ENCODE data around the gene RGS18. TPM values are rescaled to one million over a fixed set of nuclear protein-coding genes. Genes with fewer than 3 reads are reported as not detected.
"Not testable (repeated sequence)": the region's sequence is repeated elsewhere in the genome, so short reads cannot be mapped to it uniquely, and the experiment has no call there.

The RGS18 gene
- total RNA-seq, 1 donor from 2014 or later = not detected

DNA sequence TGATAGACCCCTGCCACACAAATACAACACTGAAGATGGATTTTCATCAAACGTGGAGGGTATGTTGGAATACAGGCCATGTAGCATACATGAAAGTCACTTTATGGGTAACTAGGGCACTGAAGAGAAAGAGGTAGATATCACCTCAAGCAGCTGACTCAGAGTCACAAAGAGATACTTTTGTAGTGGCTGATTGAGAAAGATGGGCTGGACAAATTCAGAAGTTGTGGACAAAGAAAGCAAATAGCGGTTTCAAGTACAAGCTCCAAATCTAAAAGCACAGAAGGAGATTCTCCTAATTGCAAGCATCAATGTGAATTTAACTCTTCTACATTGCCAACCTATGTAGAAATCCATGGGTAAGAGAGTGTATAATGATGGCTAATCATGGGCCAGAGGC is 35.0 kb upstream of the RGS18 start:
- no peaks in the 10 kb centered on the region for H3K27me3 ChIP-seq (ENCODE audit: insufficient read depth, low read length)
- no peak for FAIRE-seq
- Mint-ChIP-seq H3K27ac (ENCODE audit: unreplicated experiment) (no peak overlapping the region), H3K4me3 (ENCODE audit: unreplicated experiment) (no peak overlapping the region), H3K9me3 (ENCODE audit: unreplicated experiment) (no peaks in the 10 kb centered on the region), H3K36me3 (ENCODE audit: low read depth, unreplicated experiment) (no peaks in the 10 kb centered on the region), H3K4me1 (ENCODE audit: low read depth, unreplicated experiment) (peaks cover 7% of the 10 kb centered on the region), H3K27me3 (ENCODE audit: low read depth, unreplicated experiment) (no peaks in the 10 kb centered on the region)
- TF ChIP-seq, protein P1, sequence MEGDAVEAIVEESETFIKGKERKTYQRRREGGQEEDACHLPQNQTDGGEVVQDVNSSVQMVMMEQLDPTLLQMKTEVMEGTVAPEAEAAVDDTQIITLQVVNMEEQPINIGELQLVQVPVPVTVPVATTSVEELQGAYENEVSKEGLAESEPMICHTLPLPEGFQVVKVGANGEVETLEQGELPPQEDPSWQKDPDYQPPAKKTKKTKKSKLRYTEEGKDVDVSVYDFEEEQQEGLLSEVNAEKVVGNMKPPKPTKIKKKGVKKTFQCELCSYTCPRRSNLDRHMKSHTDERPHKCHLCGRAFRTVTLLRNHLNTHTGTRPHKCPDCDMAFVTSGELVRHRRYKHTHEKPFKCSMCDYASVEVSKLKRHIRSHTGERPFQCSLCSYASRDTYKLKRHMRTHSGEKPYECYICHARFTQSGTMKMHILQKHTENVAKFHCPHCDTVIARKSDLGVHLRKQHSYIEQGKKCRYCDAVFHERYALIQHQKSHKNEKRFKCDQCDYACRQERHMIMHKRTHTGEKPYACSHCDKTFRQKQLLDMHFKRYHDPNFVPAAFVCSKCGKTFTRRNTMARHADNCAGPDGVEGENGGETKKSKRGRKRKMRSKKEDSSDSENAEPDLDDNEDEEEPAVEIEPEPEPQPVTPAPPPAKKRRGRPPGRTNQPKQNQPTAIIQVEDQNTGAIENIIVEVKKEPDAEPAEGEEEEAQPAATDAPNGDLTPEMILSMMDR (IDR thresholded peaks at IDR 0.05; ENCODE audit: insufficient read depth, low read depth, low read length) = no peak
- no peak for TF ChIP-seq EZH2 (IDR thresholded peaks at IDR 0.05; ENCODE audit: insufficient read depth, low read length)
- no peaks in the 10 kb centered on the region for H3K79me2 ChIP-seq (ENCODE audit: insufficient read depth, low read length)
- H3K4me3 ChIP-seq (ENCODE audit: insufficient read depth, low read depth, low read length) = no peak overlapping the region
- no peaks in the 10 kb centered on the region for H3K4me1 ChIP-seq (ENCODE audit: insufficient read depth, low read length)
- no peaks in the 10 kb centered on the region for H4K20me1 ChIP-seq (ENCODE audit: insufficient read depth, low read length)
- DNase-seq (ENCODE audit: low read depth) = no peak
- no peak overlapping the region for H3K9ac ChIP-seq (ENCODE audit: low read length)
- no peak overlapping the region for H2AFZ ChIP-seq (ENCODE audit: low read depth, low read length)
- H3K27ac ChIP-seq (ENCODE audit: low read depth, low read length) = no peak overlapping the region
- H3K4me2 ChIP-seq (ENCODE audit: low read length) = no peak overlapping the region
- no peaks in the 10 kb centered on the region for H3K9me3 ChIP-seq (ENCODE audit: insufficient read depth, low read depth, low read length)
- no peaks in the 10 kb centered on the region for H3K36me3 ChIP-seq (ENCODE audit: insufficient read depth, low read length)

DNA sequence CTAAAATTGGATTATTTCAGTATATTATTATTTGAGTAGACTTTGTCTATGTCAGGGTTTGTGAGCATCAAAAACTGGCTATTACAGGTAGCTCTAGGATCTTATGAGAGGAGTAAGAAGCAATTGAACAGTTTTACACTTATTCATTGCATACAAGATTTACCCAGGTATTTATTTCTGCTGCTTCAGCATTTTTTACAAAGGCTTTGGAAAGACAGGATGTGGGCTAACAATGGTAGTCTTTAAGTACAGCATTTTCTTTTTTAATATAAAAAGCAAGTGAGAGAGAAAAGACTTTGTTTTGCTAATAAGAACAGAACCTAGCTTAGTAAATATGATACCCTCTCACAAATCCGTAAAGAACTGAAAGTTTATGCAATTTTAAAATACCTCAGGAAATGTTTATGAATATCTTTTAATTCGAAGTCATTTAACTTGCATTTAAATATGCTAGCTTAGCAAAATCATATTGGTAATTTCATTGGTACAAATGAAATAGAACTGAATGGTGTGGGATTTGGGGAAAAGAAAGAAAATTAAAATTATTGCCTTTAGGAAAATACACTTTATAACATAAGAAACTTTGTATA is 32.1 kb upstream of the RGS18 start:
- Mint-ChIP-seq H3K4me3 (ENCODE audit: unreplicated experiment) (no peak overlapping the region), H3K27me3 (ENCODE audit: low read depth, unreplicated experiment) (no peaks in the 10 kb centered on the region), H3K27ac (ENCODE audit: unreplicated experiment) (no peak overlapping the region), H3K36me3 (ENCODE audit: low read depth, unreplicated experiment) (peaks cover 2% of the 10 kb centered on the region), H3K9me3 (ENCODE audit: unreplicated experiment) (no peaks in the 10 kb centered on the region), H3K4me1 (ENCODE audit: low read depth, unreplicated experiment) (peaks cover 4% of the 10 kb centered on the region)
- H3K4me3 ChIP-seq (ENCODE audit: insufficient read depth, low read depth, low read length) = no peak overlapping the region
- H3K9me3 ChIP-seq (ENCODE audit: insufficient read depth, low read depth, low read length) = no peaks in the 10 kb centered on the region
- no peak overlapping the region for H3K9ac ChIP-seq (ENCODE audit: low read length)
- TF ChIP-seq EZH2 (IDR thresholded peaks at IDR 0.05; ENCODE audit: insufficient read depth, low read length) = no peak
- TF ChIP-seq, protein P1 (IDR thresholded peaks at IDR 0.05; ENCODE audit: insufficient read depth, low read depth, low read length) = no peak
- no peaks in the 10 kb centered on the region for H3K79me2 ChIP-seq (ENCODE audit: insufficient read depth, low read length)
- no peak overlapping the region for H3K27ac ChIP-seq (ENCODE audit: low read depth, low read length)
- no peak overlapping the region for H2AFZ ChIP-seq (ENCODE audit: low read depth, low read length)
- no peaks in the 10 kb centered on the region for H3K36me3 ChIP-seq (ENCODE audit: insufficient read depth, low read length)
- FAIRE-seq = no peak
- DNase-seq (ENCODE audit: low read depth) = no peak
- no peaks in the 10 kb centered on the region for H3K27me3 ChIP-seq (ENCODE audit: insufficient read depth, low read length)
- no peak overlapping the region for H3K4me2 ChIP-seq (ENCODE audit: low read length)
- no peaks in the 10 kb centered on the region for H3K4me1 ChIP-seq (ENCODE audit: insufficient read depth, low read length)
- H4K20me1 ChIP-seq (ENCODE audit: insufficient read depth, low read length) = no peaks in the 10 kb centered on the region

DNA sequence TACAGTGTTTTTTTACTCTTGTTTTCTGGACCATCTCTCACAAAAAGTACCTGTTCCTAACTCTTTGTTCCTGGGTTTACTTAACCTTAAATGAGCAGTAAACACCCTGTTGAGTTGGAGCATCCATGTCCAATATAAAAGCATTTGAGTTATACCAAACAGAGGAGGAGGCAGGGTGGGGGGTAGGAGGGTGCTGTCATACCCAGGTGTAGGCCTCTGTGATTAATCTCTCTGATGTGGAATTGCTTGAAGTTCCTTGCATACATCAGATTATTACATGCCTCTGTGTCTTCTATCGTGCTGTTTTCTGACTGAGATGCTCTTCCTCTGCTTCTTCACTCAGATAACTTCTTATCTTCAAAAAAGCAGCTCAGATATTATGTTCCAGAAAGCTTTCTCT is 28.1 kb upstream of the RGS18 start:
- no peak overlapping the region for H3K4me3 ChIP-seq (ENCODE audit: insufficient read depth, low read depth, low read length)
- no peak overlapping the region for H3K4me3 Mint-ChIP-seq (ENCODE audit: unreplicated experiment)
- no peaks in the 10 kb centered on the region for H3K9me3 Mint-ChIP-seq (ENCODE audit: unreplicated experiment)
- no peaks in the 10 kb centered on the region for H3K79me2 ChIP-seq (ENCODE audit: insufficient read depth, low read length)
- no peak overlapping the region for H3K4me2 ChIP-seq (ENCODE audit: low read length)
- peaks cover 3% of the 10 kb centered on the region for H3K9me3 ChIP-seq (ENCODE audit: insufficient read depth, low read depth, low read length)
- no peak overlapping the region for H3K27ac Mint-ChIP-seq (ENCODE audit: unreplicated experiment)
- FAIRE-seq (no peak), DNase-seq (ENCODE audit: low read depth) (no peak)
- no peaks in the 10 kb centered on the region for H3K27me3 Mint-ChIP-seq (ENCODE audit: low read depth, unreplicated experiment)
- H3K36me3 Mint-ChIP-seq (ENCODE audit: low read depth, unreplicated experiment) = peaks cover 2% of the 10 kb centered on the region
- H3K36me3 ChIP-seq (ENCODE audit: insufficient read depth, low read length) = no peaks in the 10 kb centered on the region
- H4K20me1 ChIP-seq (ENCODE audit: insufficient read depth, low read length) = no peaks in the 10 kb centered on the region
- TF ChIP-seq, protein P1 (IDR thresholded peaks at IDR 0.05; ENCODE audit: insufficient read depth, low read depth, low read length) = no peak
- no peak for TF ChIP-seq EZH2 (IDR thresholded peaks at IDR 0.05; ENCODE audit: insufficient read depth, low read length)
- no peak overlapping the region for H3K9ac ChIP-seq (ENCODE audit: low read length)
- no peaks in the 10 kb centered on the region for H3K4me1 Mint-ChIP-seq (ENCODE audit: low read depth, unreplicated experiment)
- H3K4me1 ChIP-seq (ENCODE audit: insufficient read depth, low read length) = no peaks in the 10 kb centered on the region
- no peak overlapping the region for H2AFZ ChIP-seq (ENCODE audit: low read depth, low read length)
- no peaks in the 10 kb centered on the region for H3K27me3 ChIP-seq (ENCODE audit: insufficient read depth, low read length)
- H3K27ac ChIP-seq (ENCODE audit: low read depth, low read length) = no peak overlapping the region

DNA sequence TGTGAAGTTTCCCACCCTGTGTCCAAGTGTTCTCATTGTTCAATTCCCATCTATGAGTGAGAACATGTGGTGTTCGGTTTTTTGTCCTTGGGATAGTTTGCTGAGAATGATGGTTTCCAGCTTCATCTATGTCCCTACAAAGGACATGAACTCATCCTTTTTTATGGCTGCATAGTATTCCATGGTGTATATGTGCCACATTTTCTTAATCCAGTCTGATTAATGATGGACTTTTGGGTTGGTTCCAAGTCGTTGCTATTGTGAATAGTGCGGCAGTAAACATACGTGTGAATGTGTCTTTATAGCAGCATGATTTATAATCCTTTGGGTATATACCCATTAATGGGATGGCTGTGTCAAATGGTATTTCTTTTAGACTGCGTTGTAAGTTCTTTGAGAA is 27.4 kb upstream of the RGS18 start:
- H3K9me3 ChIP-seq (ENCODE audit: insufficient read depth, low read depth, low read length); H3K27me3 Mint-ChIP-seq (ENCODE audit: low read depth, unreplicated experiment); H3K36me3 Mint-ChIP-seq (ENCODE audit: low read depth, unreplicated experiment); H3K27ac Mint-ChIP-seq (ENCODE audit: unreplicated experiment); H3K4me1 Mint-ChIP-seq (ENCODE audit: low read depth, unreplicated experiment); H3K9me3 Mint-ChIP-seq (ENCODE audit: unreplicated experiment); H3K4me2 ChIP-seq (ENCODE audit: low read length); H3K4me3 Mint-ChIP-seq (ENCODE audit: unreplicated experiment); H3K79me2 ChIP-seq (ENCODE audit: insufficient read depth, low read length); H3K36me3 ChIP-seq (ENCODE audit: insufficient read depth, low read length); H3K27me3 ChIP-seq (ENCODE audit: insufficient read depth, low read length); H3K4me3 ChIP-seq (ENCODE audit: insufficient read depth, low read depth, low read length); H3K27ac ChIP-seq (ENCODE audit: low read depth, low read length); H3K9ac ChIP-seq (ENCODE audit: low read length); DNase-seq (ENCODE audit: low read depth); H3K4me1 ChIP-seq (ENCODE audit: insufficient read depth, low read length); FAIRE-seq; H2AFZ ChIP-seq (ENCODE audit: low read depth, low read length); H4K20me1 ChIP-seq (ENCODE audit: insufficient read depth, low read length): not testable (repeated sequence)

All from astrocyte (in vitro differentiated cells and primary cell).